GM23338 (cell line): ENCODE results near the gene ALG14. TPM values are rescaled to one million over a fixed set of nuclear protein-coding genes. Genes with fewer than 3 reads are reported as not detected.

Source experiments
- ATAC-seq: fragments of 200-7000 bp; cut with Tn5 transposase; 3 replicates; pipeline ENCODE4 v1.9.1; 2020
- DNase-seq: peaks from one replicate; pipeline ENCODE4 v3.0.0-alpha.2; 2015; ENCODE audit warnings: low spot score
- H2AFZ ChIP-seq: fragments of 200-600 bp; sonication (generic); 2 replicates; pipeline ENCODE4 v1.8.0; 2016; ENCODE audit warnings: antibody characterized with exemption, mild to moderate bottlenecking, moderate library complexity
- H3F3A ChIP-seq: fragments of 200-600 bp; sonication (generic); replicated peaks from 2 replicates; pipeline ENCODE4 v1.8.0; 2017; ENCODE audit warnings: antibody characterized with exemption, mixed run types, low read depth
- H3K27ac ChIP-seq: fragments of 200-600 bp; sonication (generic); 2 replicates; pipeline ENCODE4 v1.6.1; 2016; ENCODE audit warnings: low read depth
- H3K27me3 ChIP-seq: fragments of 200-600 bp; sonication (generic); 2 replicates; pipeline ENCODE4 v1.8.0; 2016; ENCODE audit warnings: mild to moderate bottlenecking, mixed run types, moderate library complexity; ENCODE audit not compliant: insufficient read depth
- H3K36me3 ChIP-seq: fragments of 200-600 bp; sonication (generic); 2 replicates; pipeline ENCODE4 v1.8.0; 2016; ENCODE audit warnings: mild to moderate bottlenecking; ENCODE audit not compliant: insufficient read depth
- H3K4me1 ChIP-seq: fragments of 200-600 bp; sonication (generic); 2 replicates; pipeline ENCODE4 v1.8.0; 2016; ENCODE audit warnings: mild to moderate bottlenecking, moderate library complexity; ENCODE audit not compliant: insufficient read depth
- H3K4me2 ChIP-seq: fragments of 200-600 bp; sonication (generic); 2 replicates; pipeline ENCODE4 v1.7.1; 2017; ENCODE audit warnings: mixed run types
- H3K4me3 ChIP-seq: fragments of 200-600 bp; sonication (generic); 2 replicates; pipeline ENCODE4 v1.6.1; 2016; ENCODE audit warnings: mixed run types
- H3K79me2 ChIP-seq: fragments of 200-600 bp; sonication (generic); replicated peaks from 2 replicates; pipeline ENCODE4 v1.8.0; 2017; ENCODE audit warnings: mild to moderate bottlenecking; ENCODE audit not compliant: insufficient read depth
- H3K9me2 ChIP-seq: fragments of 200-600 bp; sonication (generic); 2 replicates; pipeline ENCODE4 v1.8.0; 2017; ENCODE audit not compliant: insufficient read depth
- H4K20me1 ChIP-seq: fragments of 200-600 bp; sonication (generic); replicated peaks from 2 replicates; pipeline ENCODE4 v1.8.0; 2017; ENCODE audit warnings: mild to moderate bottlenecking; ENCODE audit not compliant: insufficient read depth
- H3K27ac Mint-ChIP-seq: 2 replicates; pipeline ENCODE4 v1.8.0; 2020; ENCODE audit warnings: inconsistent platforms, mild to moderate bottlenecking, moderate library complexity, mixed read lengths
- H3K27me3 Mint-ChIP-seq: 3 replicates; pipeline ENCODE4 v1.8.0; 2022; ENCODE audit warnings: low read depth, mild to moderate bottlenecking, moderate library complexity, mixed read lengths, inconsistent platforms; ENCODE audit not compliant: insufficient read depth, poor library complexity
- H3K36me3 Mint-ChIP-seq: 3 replicates; pipeline ENCODE4 v1.8.0; 2021; ENCODE audit warnings: low read depth, mild to moderate bottlenecking, inconsistent platforms, moderate library complexity, mixed read lengths
- H3K4me1 Mint-ChIP-seq: 3 replicates; pipeline ENCODE4 v1.8.0; 2020; ENCODE audit warnings: mild to moderate bottlenecking, inconsistent platforms, mixed read lengths
- H3K4me3 Mint-ChIP-seq: 3 replicates; pipeline ENCODE4 v1.8.0; 2021; ENCODE audit warnings: moderate library complexity, mild to moderate bottlenecking, inconsistent platforms, mixed read lengths
- H3K9me3 Mint-ChIP-seq: 3 replicates; pipeline ENCODE4 v1.8.0; 2020; ENCODE audit warnings: moderate library complexity, mild to moderate bottlenecking, inconsistent platforms, mixed read lengths
- CREB1 ChIP-seq: fragments of 250-450 bp; sonication (Bioruptor Pico); IDR thresholded peaks from 2 replicates; pipeline ENCODE4 v1.5.0; 2020; ENCODE audit warnings: low read depth, mild to moderate bottlenecking, moderate library complexity
- CTCF ChIP-seq, 2 experiments: fragments of 200-600 bp in 1 of 2; sonication (generic) in 1 of 2; conservative IDR thresholded peaks; 2 replicates each; pipeline versions ENCODE4 v1.5.1 to v1.6.1; 2016 to 2017; ENCODE audit warnings: antibody characterized with exemption in 2 of 2, low read depth in 2 of 2, mild to moderate bottlenecking in 2 of 2, moderate library complexity in 1 of 2
- ETS1 ChIP-seq: IDR thresholded peaks from 2 replicates; pipeline ENCODE4 v1.6.1; 2016; ENCODE audit warnings: antibody characterized with exemption
- EZH2 ChIP-seq: fragments of 200-600 bp; sonication (generic); IDR thresholded peaks from one replicate; pipeline ENCODE4 v1.8.0; 2017; ENCODE audit warnings: antibody characterized with exemption, mild to moderate bottlenecking, low read depth; ENCODE audit not compliant: unreplicated experiment
- EZH2phosphoT487 ChIP-seq: fragments of 200-600 bp; sonication (generic); IDR thresholded peaks from one replicate; pipeline ENCODE4 v1.8.1; 2018; ENCODE audit warnings: antibody characterized with exemption; ENCODE audit not compliant: unreplicated experiment
- JUNB ChIP-seq: IDR thresholded peaks from one replicate; pipeline ENCODE4 v1.6.1; 2016; ENCODE audit warnings: antibody characterized with exemption; ENCODE audit not compliant: unreplicated experiment
- NANOG ChIP-seq: IDR thresholded peaks from 2 replicates; pipeline ENCODE4 v1.6.1; 2016; ENCODE audit warnings: antibody characterized with exemption, borderline replicate concordance
- STAT1 ChIP-seq: IDR thresholded peaks from one replicate; pipeline ENCODE4 v1.6.1; 2016; ENCODE audit warnings: antibody characterized with exemption; ENCODE audit not compliant: unreplicated experiment
- ZNF114 ChIP-seq: fragments of 250-450 bp; sonication (Bioruptor Pico); IDR thresholded peaks from 2 replicates; pipeline ENCODE4 v1.5.0; 2020; ENCODE audit warnings: mild to moderate bottlenecking, moderate library complexity
- ZNF331 ChIP-seq: fragments of 250-450 bp; sonication (Bioruptor Pico); IDR thresholded peaks from 2 replicates; pipeline ENCODE4 v1.5.0; 2020; ENCODE audit warnings: low read depth, mild to moderate bottlenecking, moderate library complexity
- polyA plus RNA-seq: library from polyadenylated mRNA; unstranded; fragments of >200 nt; fragmentation: Nextera tagmentation; extraction: Ambion mirVana; gene quantifications from 2 replicates; pipeline ENCODE4 v1.2.1, GENCODE V29; 2016
- total RNA-seq: library from RNA; depleted of rRNA; stranded (reverse); fragments of >200 nt; shearing (Covaris generic); gene quantifications from 2 replicates; pipeline ENCODE4 v1.2.3, GENCODE V29; 2014
- TF ChIP-seq, protein P1 (sequence below): IDR thresholded peaks from one replicate; pipeline ENCODE4 v1.6.1; 2018; ENCODE audit warnings: antibody characterized with exemption; ENCODE audit not compliant: unreplicated experiment

The ALG14 gene
- total and polyA plus RNA-seq, 2 experiments from 2014 or later, result 0.42 to 2.8 TPM

- Mint-ChIP-seq H3K27ac (no peak overlapping the region; the same call in 1 of the 2 replicates), H3K4me1 (peaks cover 11% of the 10 kb centered on the region), H3K4me3 (no peak overlapping the region), H3K27me3 (peaks cover 3% of the 10 kb centered on the region), H3K36me3 (no peaks in the 10 kb centered on the region), H3K9me3 (no peaks in the 10 kb centered on the region)
- Histone ChIP-seq H3K4me3 (no peak overlapping the region), H3K4me2 (peak overlapping the region; percentile 9; the same call in 1 of the 2 replicates), H3K27me3 (no peaks in the 10 kb centered on the region), H2AFZ (no peak overlapping the region), H3K27ac (no peak overlapping the region), H3F3A (no peaks in the 10 kb centered on the region), H3K9me2 (no peaks in the 10 kb centered on the region), H3K36me3 (no peaks in the 10 kb centered on the region), H4K20me1 (no peaks in the 10 kb centered on the region), H3K4me1 (peaks cover 7% of the 10 kb centered on the region; the same call in 1 of the 2 replicates), H3K79me2 (no peaks in the 10 kb centered on the region)
- no peak for TF ChIP-seq ETS1
- TF ChIP-seq EZH2, result no peak
- ATAC-seq (peak; percentile 63), DNase-seq (peak; percentile 43)
Measured at GRCh38 chr1:94970783-94971182, 102.0 kb downstream of the ALG14 start.

DNA sequence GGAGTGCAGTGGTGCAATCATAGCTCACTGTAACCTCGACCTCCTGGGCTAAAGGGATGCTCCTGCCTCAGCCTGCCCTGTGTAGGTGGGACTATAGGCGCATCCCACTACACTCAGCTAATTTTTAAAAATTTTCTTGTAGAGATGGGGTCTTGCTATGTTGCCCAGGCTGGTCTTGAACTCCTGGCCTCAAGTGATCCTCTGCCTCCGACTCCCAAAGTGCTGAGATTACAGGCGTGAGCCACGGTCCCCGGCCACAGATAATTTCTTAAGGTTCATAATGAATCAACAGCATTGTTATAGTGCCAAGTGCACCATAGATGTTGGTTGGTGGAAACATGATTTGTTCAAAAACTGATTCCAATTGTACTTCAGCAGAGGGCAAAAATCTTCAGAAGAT, 103.6 kb downstream of the ALG14 start:
- Mint-ChIP-seq H3K27ac (no peak overlapping the region), H3K27me3 (peaks cover 7% of the 10 kb centered on the region), H3K36me3 (no peaks in the 10 kb centered on the region; the same call in 2 of the 3 replicates), H3K4me3 (no peak overlapping the region), H3K4me1 (peaks cover 11% of the 10 kb centered on the region), H3K9me3 (no peaks in the 10 kb centered on the region)
- no peak overlapping the region for H2AFZ ChIP-seq
- ATAC-seq (no peak), DNase-seq (no peak)
- H3K27ac ChIP-seq, result no peak overlapping the region
- no peaks in the 10 kb centered on the region for H3K79me2 ChIP-seq
- H3K4me1 ChIP-seq, result peaks cover 7% of the 10 kb centered on the region; the same call in 1 of the 2 replicates
- no peak overlapping the region for H3K4me2 ChIP-seq
- no peaks in the 10 kb centered on the region for H3K36me3 ChIP-seq
- no peaks in the 10 kb centered on the region for H3F3A ChIP-seq
- no peak overlapping the region for H3K4me3 ChIP-seq
- H3K9me2 ChIP-seq, result no peaks in the 10 kb centered on the region
- H4K20me1 ChIP-seq, result no peaks in the 10 kb centered on the region
- no peaks in the 10 kb centered on the region for H3K27me3 ChIP-seq
- TF ChIP-seq JUNB, result no peak
- no peak for TF ChIP-seq EZH2
- TF ChIP-seq STAT1, result no peak
- TF ChIP-seq CTCF (conservative IDR thresholded peaks at IDR 0.05; ENCODE audit: low read depth in 2 of 2), result no peak
- TF ChIP-seq NANOG, result no peak
- no peak for TF ChIP-seq ZNF114 (CRISPR knock-in tag)
- no peak for TF ChIP-seq ZNF331 (CRISPR knock-in tag)
- TF ChIP-seq EZH2phosphoT487, result no peak
- no peak for TF ChIP-seq CREB1 (CRISPR knock-in tag)
- no peak for TF ChIP-seq ETS1
- TF ChIP-seq, protein P1, sequence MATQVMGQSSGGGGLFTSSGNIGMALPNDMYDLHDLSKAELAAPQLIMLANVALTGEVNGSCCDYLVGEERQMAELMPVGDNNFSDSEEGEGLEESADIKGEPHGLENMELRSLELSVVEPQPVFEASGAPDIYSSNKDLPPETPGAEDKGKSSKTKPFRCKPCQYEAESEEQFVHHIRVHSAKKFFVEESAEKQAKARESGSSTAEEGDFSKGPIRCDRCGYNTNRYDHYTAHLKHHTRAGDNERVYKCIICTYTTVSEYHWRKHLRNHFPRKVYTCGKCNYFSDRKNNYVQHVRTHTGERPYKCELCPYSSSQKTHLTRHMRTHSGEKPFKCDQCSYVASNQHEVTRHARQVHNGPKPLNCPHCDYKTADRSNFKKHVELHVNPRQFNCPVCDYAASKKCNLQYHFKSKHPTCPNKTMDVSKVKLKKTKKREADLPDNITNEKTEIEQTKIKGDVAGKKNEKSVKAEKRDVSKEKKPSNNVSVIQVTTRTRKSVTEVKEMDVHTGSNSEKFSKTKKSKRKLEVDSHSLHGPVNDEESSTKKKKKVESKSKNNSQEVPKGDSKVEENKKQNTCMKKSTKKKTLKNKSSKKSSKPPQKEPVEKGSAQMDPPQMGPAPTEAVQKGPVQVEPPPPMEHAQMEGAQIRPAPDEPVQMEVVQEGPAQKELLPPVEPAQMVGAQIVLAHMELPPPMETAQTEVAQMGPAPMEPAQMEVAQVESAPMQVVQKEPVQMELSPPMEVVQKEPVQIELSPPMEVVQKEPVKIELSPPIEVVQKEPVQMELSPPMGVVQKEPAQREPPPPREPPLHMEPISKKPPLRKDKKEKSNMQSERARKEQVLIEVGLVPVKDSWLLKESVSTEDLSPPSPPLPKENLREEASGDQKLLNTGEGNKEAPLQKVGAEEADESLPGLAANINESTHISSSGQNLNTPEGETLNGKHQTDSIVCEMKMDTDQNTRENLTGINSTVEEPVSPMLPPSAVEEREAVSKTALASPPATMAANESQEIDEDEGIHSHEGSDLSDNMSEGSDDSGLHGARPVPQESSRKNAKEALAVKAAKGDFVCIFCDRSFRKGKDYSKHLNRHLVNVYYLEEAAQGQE, result no peak
